Adrenal gland (tissue), 12 donors: ENCODE results near the gene SPATA18. TPM values are rescaled to one million over a fixed set of nuclear protein-coding genes. Genes with fewer than 3 reads are reported as not detected.

ENCODE experiments used
- DNase-seq, 7 donors: peaks; one replicate each; pipeline ENCODE4 v3.0.0-alpha.2; 2019 to 2020
- H3K27ac ChIP-seq, 5 donors: fragments of 200-600 bp; sonication (generic) in 4 of 5; 1 replicate in 3 of 5; 2 replicates in 2 of 5; pipeline versions ENCODE4 v1.5.1 to v1.8.0; 2016 to 2020; ENCODE audit warnings: mild to moderate bottlenecking in 1 of 5
- H3K27me3 ChIP-seq: fragments of 200-600 bp; 2 replicates; pipeline ENCODE4 v1.8.0; 2021
- H3K36me3 ChIP-seq, 2 donors: fragments of 200-600 bp; replicated peaks in 1 of 2; 1 replicate in 1 of 2; 2 replicates in 1 of 2; pipeline versions ENCODE4 v1.5.1 to v1.8.0; 2018 to 2022
- H3K4me1 ChIP-seq, 2 donors: fragments of 200-600 bp; replicated peaks in 1 of 2; 1 replicate in 1 of 2; 2 replicates in 1 of 2; pipeline versions ENCODE4 v1.5.1 to v1.8.0; 2018 to 2021
- H3K4me3 ChIP-seq, 4 donors: fragments of 200-600 bp; sonication (generic) in 3 of 4; one replicate each; pipeline ENCODE4 v1.5.1; 2016 to 2018
- H3K9me3 ChIP-seq, 3 donors: fragments of 200-600 bp; sonication (generic) in 1 of 3; replicated peaks in 1 of 3; 1 replicate in 2 of 3; 2 replicates in 1 of 3; pipeline versions ENCODE4 v1.5.1 to v1.8.0; 2016 to 2021
- POLR2A ChIP-seq, 2 donors: fragments of 450-650 bp; IDR thresholded peaks; one replicate each; pipeline ENCODE4 v1.6.1; 2017; ENCODE audit warnings: antibody characterized with exemption in 2 of 2, mild to moderate bottlenecking in 2 of 2, moderate library complexity in 1 of 2
- WGBS, 4 donors: extraction: QIAGEN DNeasy Blood & Tissue Kit in 2 of 4; methylation state at CpG; one replicate each; pipeline versions ENCODE4 v1.1.5 to v1.1.7; 2013 to 2017; 5-methylcytosine and 5-hydroxymethylcytosine counted together
- intact Hi-C, 2 donors: fragments of 100-400 bp; cut with DNase I; formaldehyde crosslinking; loops; one replicate each; pipeline versions ENCODE4 v1.14.1 to v1.15.0; 2022 to 2023
- polyA plus RNA-seq, 3 donors: library from polyadenylated mRNA; stranded (reverse); fragments of 200-250 nt in 2 of 3; fragments of 350-450 nt in 1 of 3; fragmentation: Illumina TruSeq in 1 of 3; extraction: RNeasy Lipid Tissue Mini Kit (QIAGEN cat#74804) in 1 of 3; gene quantifications; one replicate each; pipeline ENCODE4 v1.2.3, GENCODE V29; 2013 to 2014
- total RNA-seq, 9 donors: library from RNA; depleted of rRNA in 4 of 9; stranded (reverse); fragments of >200 nt in 4 of 9; fragments of 120-200 nt in 1 of 9; fragmentation: NEBNext Ultra II Directional in 1 of 9; extraction: Animal tissue kit (Norgen Biotek cat#: 25700) in 1 of 9; gene quantifications; one replicate each; pipeline versions ENCODE4 v1.1.0 to v1.2.4, GENCODE V29; 2013 to 2023
- TF ChIP-seq, protein P1 (sequence below), 6 experiments: fragments of 450-650 bp in 4 of 6; fragments of 200-600 bp in 2 of 6; sonication (generic) in 1 of 6; IDR thresholded peaks; 1 replicate in 5 of 6; 2 replicates in 1 of 6; pipeline versions ENCODE4 v1.5.1 to v1.8.0; 2016 to 2021; ENCODE audit warnings: antibody characterized with exemption in 6 of 6, mild to moderate bottlenecking in 2 of 6, moderate library complexity in 1 of 6
- donor health status: healthy with polysubstance abuse.
- donor health status: Bipolar disorder and iron deficiency.
- donor health status: DM: yes; HTN: yes; CAD: no.
- donor health status: DM: no; HTN: no; CAD: no.
- donor health status: DM: no; HTN: no; CAD: no.
- donor health status: DM: yes; HTN: yes; CAD: no.

Gene SPATA18
- total and polyA plus RNA-seq, 12 donors = 1.2 to 29.2 (median 10.2) TPM

DNA sequence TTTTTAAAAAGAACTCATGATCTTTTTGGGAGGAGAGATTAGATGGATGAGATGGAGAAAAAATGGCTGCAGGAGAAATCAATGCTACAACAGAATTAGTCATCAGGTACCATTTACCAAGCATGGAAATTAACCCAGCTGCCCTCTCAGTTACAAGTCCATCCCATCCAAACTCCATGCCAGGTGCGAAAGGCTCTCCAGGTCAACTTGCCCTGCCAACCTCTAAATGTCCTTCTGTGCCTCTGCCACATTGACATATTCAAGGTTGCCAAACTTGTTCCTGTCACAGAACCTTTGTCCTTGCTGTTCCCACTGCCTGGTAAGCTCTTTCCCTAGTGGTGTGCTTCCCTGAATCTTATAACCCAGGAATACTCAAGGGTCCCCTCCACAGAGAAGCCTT lies 7.2 kb downstream of the SPATA18 start:
- Histone ChIP-seq H3K27ac (no peak overlapping the region), H3K27me3 (no peaks in the 10 kb centered on the region), H3K4me1 (peaks cover 10 to 11% of the 10 kb centered on the region in 2 donors), H3K4me3 (no peak overlapping the region), H3K9me3 (no peaks in the 10 kb centered on the region), H3K36me3 (no peaks in the 10 kb centered on the region)
- no peak for DNase-seq
- WGBS, 4 donors = 57 to 97% (median 86%) methylated on average over 1 of the region's 1 CpG
- no peak for TF ChIP-seq POLR2A (IDR thresholded peaks at IDR 0.05)
- TF ChIP-seq, protein P1, sequence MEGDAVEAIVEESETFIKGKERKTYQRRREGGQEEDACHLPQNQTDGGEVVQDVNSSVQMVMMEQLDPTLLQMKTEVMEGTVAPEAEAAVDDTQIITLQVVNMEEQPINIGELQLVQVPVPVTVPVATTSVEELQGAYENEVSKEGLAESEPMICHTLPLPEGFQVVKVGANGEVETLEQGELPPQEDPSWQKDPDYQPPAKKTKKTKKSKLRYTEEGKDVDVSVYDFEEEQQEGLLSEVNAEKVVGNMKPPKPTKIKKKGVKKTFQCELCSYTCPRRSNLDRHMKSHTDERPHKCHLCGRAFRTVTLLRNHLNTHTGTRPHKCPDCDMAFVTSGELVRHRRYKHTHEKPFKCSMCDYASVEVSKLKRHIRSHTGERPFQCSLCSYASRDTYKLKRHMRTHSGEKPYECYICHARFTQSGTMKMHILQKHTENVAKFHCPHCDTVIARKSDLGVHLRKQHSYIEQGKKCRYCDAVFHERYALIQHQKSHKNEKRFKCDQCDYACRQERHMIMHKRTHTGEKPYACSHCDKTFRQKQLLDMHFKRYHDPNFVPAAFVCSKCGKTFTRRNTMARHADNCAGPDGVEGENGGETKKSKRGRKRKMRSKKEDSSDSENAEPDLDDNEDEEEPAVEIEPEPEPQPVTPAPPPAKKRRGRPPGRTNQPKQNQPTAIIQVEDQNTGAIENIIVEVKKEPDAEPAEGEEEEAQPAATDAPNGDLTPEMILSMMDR (IDR thresholded peaks at IDR 0.05) = no peak
- intact Hi-C loops = no loop called here

DNA sequence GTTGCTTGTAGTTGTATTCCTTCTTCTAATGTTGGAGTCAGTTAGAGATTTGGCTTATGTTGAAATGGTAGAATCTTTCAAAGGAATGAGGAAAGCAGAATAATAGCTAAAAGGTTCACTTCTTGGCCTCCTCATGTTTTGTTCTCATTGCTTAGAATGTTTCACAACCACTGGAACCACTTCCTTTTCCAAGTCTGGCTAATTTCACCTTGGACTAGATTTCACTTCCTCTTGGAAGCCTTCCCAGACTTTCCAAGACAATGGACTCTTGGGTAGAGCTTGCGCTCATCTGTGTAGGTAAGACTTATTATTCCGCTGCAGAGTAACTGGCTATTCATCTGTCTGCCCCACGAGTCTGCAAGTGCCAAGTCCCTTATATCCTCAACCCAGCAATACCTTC lies 8.3 kb downstream of the SPATA18 start:
- 37 to 50% (median 40%) methylated on average over 3 of the region's 3 CpGs for WGBS, 4 donors
- Histone ChIP-seq H3K27me3 (no peaks in the 10 kb centered on the region), H3K4me3 (no peak overlapping the region), H3K4me1 (peaks cover 10 to 11% of the 10 kb centered on the region in 2 donors), H3K27ac (peak overlapping the region in 2 of 5 donors; percentile 11 to 35), H3K36me3 (no peaks in the 10 kb centered on the region), H3K9me3 (no peaks in the 10 kb centered on the region)
- TF ChIP-seq, protein P1 (IDR thresholded peaks at IDR 0.05) = no peak
- TF ChIP-seq POLR2A (IDR thresholded peaks at IDR 0.05) = no peak
- intact Hi-C loops = no loop called here
- peak in 5 of 7 donors; percentile 25 to 44 (median 29) for DNase-seq

DNA sequence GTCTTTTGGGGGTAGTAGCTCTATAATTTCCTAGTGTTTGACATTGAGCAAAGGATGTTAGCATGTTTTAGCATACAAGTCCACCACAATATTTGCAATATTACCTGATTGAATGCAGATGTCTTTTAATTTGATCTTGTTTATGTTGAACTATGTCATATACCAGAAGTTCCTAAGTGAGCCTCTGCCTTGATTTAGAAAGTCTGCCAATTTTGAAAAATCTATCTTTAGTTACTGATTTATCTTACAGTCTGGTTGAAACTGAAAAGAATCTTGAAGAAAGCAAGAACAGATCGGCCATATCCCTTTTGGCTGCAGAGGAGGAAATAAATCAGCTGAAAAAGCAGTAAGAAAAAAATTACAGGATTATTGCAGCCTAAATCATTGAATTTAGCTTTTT lies 18.5 kb downstream of the SPATA18 start:
- WGBS, 4 donors = 57 to 73% (median 67%) methylated on average over 1 of the region's 1 CpG
- intact Hi-C loops = no loop called here
- TF ChIP-seq, protein P1 (IDR thresholded peaks at IDR 0.05) = no peak
- Histone ChIP-seq H3K27ac (no peak overlapping the region), H3K4me1 (no peaks in the 10 kb centered on the region), H3K9me3 (no peaks in the 10 kb centered on the region), H3K4me3 (no peak overlapping the region), H3K36me3 (no peaks in the 10 kb centered on the region), H3K27me3 (no peaks in the 10 kb centered on the region)
- DNase-seq = no peak

DNA sequence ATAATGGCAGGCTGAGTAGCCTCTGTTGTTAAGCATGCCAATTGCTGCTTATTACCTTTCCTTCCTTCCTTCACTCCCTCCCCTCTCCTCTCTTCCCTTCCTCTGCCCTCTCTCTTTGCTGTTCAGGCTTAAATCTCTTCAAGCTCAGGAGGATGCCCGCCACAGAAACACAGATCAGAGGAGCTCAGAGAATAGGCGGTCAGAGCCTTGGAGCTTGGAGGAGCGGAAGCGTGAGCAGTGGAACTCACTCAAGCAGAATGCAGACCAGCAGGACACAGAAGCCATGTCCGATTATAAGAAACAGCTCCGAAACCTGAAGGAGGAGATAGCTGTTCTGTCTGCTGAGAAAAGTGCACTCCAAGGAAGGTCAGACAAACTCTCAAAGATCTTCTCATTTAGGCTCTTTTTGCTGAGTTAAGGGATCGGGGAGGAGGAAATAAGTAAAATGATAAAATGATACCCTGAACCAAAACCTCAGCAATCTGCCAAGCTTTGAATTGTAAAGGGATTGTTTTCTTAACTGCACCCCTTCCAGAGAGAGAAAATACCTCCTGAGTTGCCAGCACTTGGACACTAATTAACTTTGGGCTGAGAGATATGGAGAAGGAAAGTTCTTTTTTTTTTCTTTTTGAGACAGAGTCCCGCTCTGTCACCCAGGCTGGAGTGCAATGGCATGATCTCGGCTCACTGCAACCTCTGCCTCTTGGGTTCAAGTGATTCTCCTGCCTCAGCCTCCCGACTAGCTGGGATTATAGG lies 20.9 kb downstream of the SPATA18 start:
- Histone ChIP-seq H3K9me3 (no peaks in the 10 kb centered on the region), H3K4me1 (no peaks in the 10 kb centered on the region), H3K36me3 (no peaks in the 10 kb centered on the region), H3K27me3 (no peaks in the 10 kb centered on the region), H3K4me3 (no peak overlapping the region), H3K27ac (no peak overlapping the region)
- WGBS, 4 donors = 79 to 85% (median 82%) methylated on average over 10 of the region's 10 CpGs
- no peak for TF ChIP-seq POLR2A (IDR thresholded peaks at IDR 0.05)
- TF ChIP-seq, protein P1 (IDR thresholded peaks at IDR 0.05) = no peak
- intact Hi-C loops = no loop called here
- no peak for DNase-seq
